ENCODE measurements around the gene PPIL1.

Gene PPIL1

GRCh38 chr6:36888654-36889481 is 14.3 kb upstream of the PPIL1 start:
- no peak for DNase-seq

- DNase-seq: no peak
Observed at GRCh38 chr6:36888115-36888643, 13.6 kb upstream of the PPIL1 start.

- peak; percentile 3 for DNase-seq
Observed at GRCh38 chr6:36886950-36887618, 12.5 kb upstream of the PPIL1 start.

GRCh38 chr6:36885461-36886401 is 11.1 kb upstream of the PPIL1 start, which contains the start of gene C6orf89:
C6orf89 (plus strand) TSS chr6:36885952; CDS start chr6:36899445, 13,493 bp downstream.
- peak; percentile 99 for DNase-seq

- no peak for DNase-seq
Observed at GRCh38 chr6:36884610-36885009, 10.0 kb upstream of the PPIL1 start.

- DNase-seq: no peak
Observed at GRCh38 chr6:36875250-36875633, 639 bp upstream of the PPIL1 start.

GRCh38 chr6:36873612-36874442 is 776 bp downstream of the PPIL1 start:
- DNase-seq: peak; percentile 4

- no peak for DNase-seq
Observed at GRCh38 chr6:36873115-36873514, 1.5 kb downstream of the PPIL1 start.

GRCh38 chr6:36871686-36872085 is 2.9 kb downstream of the PPIL1 start:
- no peak for DNase-seq

- DNase-seq: no peak
Observed at GRCh38 chr6:36867471-36868224, 7.0 kb downstream of the PPIL1 start.

GRCh38 chr6:36865835-36866234 is 8.8 kb downstream of the PPIL1 start:
- no peak for DNase-seq

- no peak for DNase-seq
Observed at GRCh38 chr6:36863670-36864540, 10.7 kb downstream of the PPIL1 start.

- DNase-seq: no peak
Observed at GRCh38 chr6:36862848-36863382, 11.7 kb downstream of the PPIL1 start.

- DNase-seq: no peak
Observed at GRCh38 chr6:36862164-36862847, 12.3 kb downstream of the PPIL1 start.

GRCh38 chr6:36860126-36860525 is 14.5 kb downstream of the PPIL1 start:
- DNase-seq: no peak

GRCh38 chr6:36858407-36858981 is 16.1 kb downstream of the PPIL1 start:
- DNase-seq: no peak

- no peak for DNase-seq
Observed at GRCh38 chr6:36857325-36857724, 17.3 kb downstream of the PPIL1 start.

- no peak for DNase-seq
Observed at GRCh38 chr6:36856277-36856676, 18.3 kb downstream of the PPIL1 start.

GRCh38 chr6:36855750-36856149 is 18.9 kb downstream of the PPIL1 start:
- DNase-seq: no peak

All from eye (tissue), 1 donor.